ENCODE results near the gene AP3B2. TPM values are rescaled to one million over a fixed set of nuclear protein-coding genes. Genes with fewer than 3 reads are reported as not detected.

Gene AP3B2
- total RNA-seq, 1 experiment from 2014 or later: 0.07 TPM

- intact Hi-C loops (cut with micrococcal nuclease): no loop called here
- RAD21 ChIA-PET (ENCODE audit: low non-redundant PET in 1 of 2, low total read pairs in 2 of 2, uncharacterized antibody in 2 of 2, unreplicated experiment in 2 of 2): no interaction called here
- DNase-seq (ENCODE audit: low read depth, low spot score) (no peak), ATAC-seq (no peak)
- no peaks in the 10 kb centered on the region for H4K20me1 ChIP-seq (ENCODE audit: insufficient read depth)
- no peak overlapping the region for H3K9ac ChIP-seq (ENCODE audit: low read length)
- H2AFZ ChIP-seq (ENCODE audit: low read depth, low read length, poor library complexity, severe bottlenecking): no peak overlapping the region
- CTCF ChIA-PET: interaction anchor here (0.5 kb wide), 1 partner anchor 32 kb away, joined by 3 read pairs; no protein-coding TSS in a partner anchor
- no peak overlapping the region for H3K27ac ChIP-seq (ENCODE audit: low read depth, low read length)
- TF ChIP-seq FOSL1 (IDR thresholded peaks at IDR 0.05; ENCODE audit: low read depth) (no peak), YY1 (IDR thresholded peaks at IDR 0.05; ENCODE audit: extremely low read depth, insufficient replicate concordance, low read depth, low read length) (no peak), JUND (IDR thresholded peaks at IDR 0.05) (no peak), ZNF274 (IDR thresholded peaks at IDR 0.05; ENCODE audit: low read depth, low read length) (no peak), CBX3 (IDR thresholded peaks at IDR 0.05; ENCODE audit: low read depth) (no peak), CEBPB (IDR thresholded peaks at IDR 0.05; ENCODE audit: low read depth) (no peak), REST (IDR thresholded peaks at IDR 0.05; ENCODE audit: low read depth) (no peak), ELF1 (IDR thresholded peaks at IDR 0.05; ENCODE audit: borderline replicate concordance, low read depth) (no peak), ZBTB33 (IDR thresholded peaks at IDR 0.05; ENCODE audit: extremely low read depth, insufficient replicate concordance, low read length) (no peak), EGR1 (IDR thresholded peaks at IDR 0.05; ENCODE audit: low read depth) (no peak), POLR2AphosphoS5 (IDR thresholded peaks at IDR 0.05; ENCODE audit: low read depth, low read length) (no peak), ATF3 (IDR thresholded peaks at IDR 0.05) (no peak), CTCF (IDR thresholded peaks at IDR 0.05 in 2 of 3, conservative IDR thresholded peaks at IDR 0.05 in 1 of 3; ENCODE audit: borderline replicate concordance in 1 of 3, insufficient read depth in 1 of 3, low read depth in 2 of 3, low read length in 2 of 3) (no peak), EZH2phosphoT487 (IDR thresholded peaks at IDR 0.05; ENCODE audit: borderline replicate concordance) (no peak), POLR2A (IDR thresholded peaks at IDR 0.05; ENCODE audit: borderline replicate concordance, extremely low read depth, insufficient read depth, insufficient read length) (no peak), RAD21 (IDR thresholded peaks at IDR 0.05; ENCODE audit: low read depth) (no peak), MAX (IDR thresholded peaks at IDR 0.05) (no peak), SIN3A (IDR thresholded peaks at IDR 0.05; ENCODE audit: low read depth) (no peak), EZH2 (IDR thresholded peaks at IDR 0.05) (no peak), ZFX (IDR thresholded peaks at IDR 0.05) (no peak)
- H3K79me2 ChIP-seq (ENCODE audit: insufficient read depth, low read length): no peaks in the 10 kb centered on the region
- no peak overlapping the region for H3K4me2 ChIP-seq (ENCODE audit: low read length)
- POLR2A ChIA-PET: no interaction called here
- 0 out of 4 replicates have a peak, but pooled peaks cover 0 to 7% of the 10 kb centered on the region in 2 experiments for H3K4me1 ChIP-seq (ENCODE audit: control insufficient read depth in 1 of 2, insufficient read depth in 2 of 2, low read length in 2 of 2)
- H3K9me2 ChIP-seq (ENCODE audit: insufficient read depth): no peaks in the 10 kb centered on the region; the same call in 1 of the 2 replicates
- no TSS peak for BruUV-seq (replicated peaks)
- no peak overlapping the region for H3K4me3 ChIP-seq (replicated peaks in 1 of 2; ENCODE audit: low read depth in 1 of 2, low read length in 2 of 2)
- no peaks in the 10 kb centered on the region for H3K9me3 ChIP-seq (ENCODE audit: control insufficient read depth in 1 of 2, insufficient read depth in 1 of 2, low read depth in 1 of 2, low read length in 2 of 2)
- no peaks in the 10 kb centered on the region for H3K36me3 ChIP-seq (ENCODE audit: control insufficient read depth in 1 of 2, insufficient read depth in 2 of 2, low read length in 2 of 2)
- peaks cover 2% of the 10 kb centered on the region; the same call in 1 of the 2 replicates for H3K27me3 ChIP-seq (ENCODE audit: insufficient read depth, low read length)
These were observed 60.3 kb downstream of the AP3B2 start for GRCh38 chr15:82649226-82649999.

All from HCT116 (cell line).